ENCODE results near the gene SLC41A3. TPM values are rescaled to one million over a fixed set of nuclear protein-coding genes. Genes with fewer than 3 reads are reported as not detected.
"Not testable (repeated sequence)": the region's sequence is repeated elsewhere in the genome, so short reads cannot be mapped to it uniquely, and the experiment has no call there.

The SLC41A3 gene
- total RNA-seq, 2 donors from 2014 or later, result 46.8 to 50.4 TPM

DNA sequence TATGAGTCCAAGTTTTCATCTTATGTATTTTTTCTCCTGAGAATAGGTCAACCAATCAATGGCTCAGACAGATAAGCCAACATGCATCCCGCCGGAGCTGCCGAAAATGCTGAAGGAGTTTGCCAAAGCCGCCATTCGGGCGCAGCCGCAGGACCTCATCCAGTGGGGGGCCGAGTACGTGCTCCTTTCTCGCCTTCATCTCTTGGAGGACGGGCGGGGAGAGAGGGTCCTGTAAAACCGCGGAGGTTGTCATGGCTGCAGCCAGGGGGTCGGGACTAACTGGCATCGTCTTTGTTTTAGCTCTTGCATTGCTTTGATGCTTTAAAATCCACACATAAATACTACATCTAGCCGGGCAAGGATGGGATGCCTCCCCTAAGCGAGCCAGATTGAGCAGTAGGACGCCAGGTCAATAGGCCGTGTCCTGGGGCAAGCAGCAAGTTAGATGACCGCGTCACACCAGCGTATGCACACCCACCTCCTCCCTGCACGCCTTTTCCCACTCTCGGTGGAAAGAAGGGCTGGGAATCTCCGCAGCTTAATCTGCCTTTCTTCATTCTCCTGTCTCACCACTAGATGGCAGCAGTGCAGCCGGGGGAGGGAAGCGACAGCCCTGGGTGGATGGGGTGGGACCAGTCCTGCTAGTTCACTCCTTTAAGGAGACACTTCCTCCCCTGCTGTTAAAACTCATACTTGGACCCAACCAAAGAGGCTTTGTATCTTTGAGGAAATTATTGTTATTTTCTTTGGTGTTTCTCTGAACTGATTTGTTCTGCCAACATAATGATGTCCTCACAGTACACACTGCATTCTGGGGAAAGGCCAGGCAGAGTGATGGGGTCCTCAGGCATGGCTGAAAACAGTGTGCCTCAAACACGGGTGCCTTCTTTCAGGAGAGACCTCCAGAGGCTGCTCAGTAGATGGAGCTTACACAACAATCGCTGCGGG, 111.7 kb downstream of the SLC41A3 start:
- H3K4me3 ChIP-seq (ENCODE audit: low read length), result peak overlapping the region; percentile 76
- not testable (repeated sequence) for H3K36me3 ChIP-seq (ENCODE audit: control insufficient read depth, insufficient read depth, low read length); H3K9me3 ChIP-seq (ENCODE audit: control insufficient read depth, low read length); H3K9me3 Mint-ChIP-seq; H3K4me1 ChIP-seq (ENCODE audit: control insufficient read depth, insufficient read depth, low read length); H3K27ac Mint-ChIP-seq; H3K4me1 Mint-ChIP-seq; H3K9ac ChIP-seq (ENCODE audit: extremely low read depth, low read length, poor library complexity, severe bottlenecking); H3K27ac ChIP-seq (ENCODE audit: low read depth, low read length); H3K36me3 Mint-ChIP-seq (ENCODE audit: low read depth)
- TF ChIP-seq, protein P1, sequence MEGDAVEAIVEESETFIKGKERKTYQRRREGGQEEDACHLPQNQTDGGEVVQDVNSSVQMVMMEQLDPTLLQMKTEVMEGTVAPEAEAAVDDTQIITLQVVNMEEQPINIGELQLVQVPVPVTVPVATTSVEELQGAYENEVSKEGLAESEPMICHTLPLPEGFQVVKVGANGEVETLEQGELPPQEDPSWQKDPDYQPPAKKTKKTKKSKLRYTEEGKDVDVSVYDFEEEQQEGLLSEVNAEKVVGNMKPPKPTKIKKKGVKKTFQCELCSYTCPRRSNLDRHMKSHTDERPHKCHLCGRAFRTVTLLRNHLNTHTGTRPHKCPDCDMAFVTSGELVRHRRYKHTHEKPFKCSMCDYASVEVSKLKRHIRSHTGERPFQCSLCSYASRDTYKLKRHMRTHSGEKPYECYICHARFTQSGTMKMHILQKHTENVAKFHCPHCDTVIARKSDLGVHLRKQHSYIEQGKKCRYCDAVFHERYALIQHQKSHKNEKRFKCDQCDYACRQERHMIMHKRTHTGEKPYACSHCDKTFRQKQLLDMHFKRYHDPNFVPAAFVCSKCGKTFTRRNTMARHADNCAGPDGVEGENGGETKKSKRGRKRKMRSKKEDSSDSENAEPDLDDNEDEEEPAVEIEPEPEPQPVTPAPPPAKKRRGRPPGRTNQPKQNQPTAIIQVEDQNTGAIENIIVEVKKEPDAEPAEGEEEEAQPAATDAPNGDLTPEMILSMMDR (conservative IDR thresholded peaks at IDR 0.05), result peak; percentile 84
- peaks cover 43% of the 10 kb centered on the region for H3K27me3 ChIP-seq (ENCODE audit: control insufficient read depth, insufficient read depth, low read length, poor library complexity, severe bottlenecking)
- Mint-ChIP-seq H3K4me3 (peak overlapping the region; percentile 47), H3K27me3 (ENCODE audit: insufficient read depth) (peaks cover 48% of the 10 kb centered on the region)
- DNase-seq, result peak; percentile 67
- WGBS, 2 experiments (ENCODE audit: insufficient coverage in 1 of 2, insufficient read length in 1 of 2), result 6 to 8% methylated on average over 8 to 26 of the region's 31 CpGs

DNA sequence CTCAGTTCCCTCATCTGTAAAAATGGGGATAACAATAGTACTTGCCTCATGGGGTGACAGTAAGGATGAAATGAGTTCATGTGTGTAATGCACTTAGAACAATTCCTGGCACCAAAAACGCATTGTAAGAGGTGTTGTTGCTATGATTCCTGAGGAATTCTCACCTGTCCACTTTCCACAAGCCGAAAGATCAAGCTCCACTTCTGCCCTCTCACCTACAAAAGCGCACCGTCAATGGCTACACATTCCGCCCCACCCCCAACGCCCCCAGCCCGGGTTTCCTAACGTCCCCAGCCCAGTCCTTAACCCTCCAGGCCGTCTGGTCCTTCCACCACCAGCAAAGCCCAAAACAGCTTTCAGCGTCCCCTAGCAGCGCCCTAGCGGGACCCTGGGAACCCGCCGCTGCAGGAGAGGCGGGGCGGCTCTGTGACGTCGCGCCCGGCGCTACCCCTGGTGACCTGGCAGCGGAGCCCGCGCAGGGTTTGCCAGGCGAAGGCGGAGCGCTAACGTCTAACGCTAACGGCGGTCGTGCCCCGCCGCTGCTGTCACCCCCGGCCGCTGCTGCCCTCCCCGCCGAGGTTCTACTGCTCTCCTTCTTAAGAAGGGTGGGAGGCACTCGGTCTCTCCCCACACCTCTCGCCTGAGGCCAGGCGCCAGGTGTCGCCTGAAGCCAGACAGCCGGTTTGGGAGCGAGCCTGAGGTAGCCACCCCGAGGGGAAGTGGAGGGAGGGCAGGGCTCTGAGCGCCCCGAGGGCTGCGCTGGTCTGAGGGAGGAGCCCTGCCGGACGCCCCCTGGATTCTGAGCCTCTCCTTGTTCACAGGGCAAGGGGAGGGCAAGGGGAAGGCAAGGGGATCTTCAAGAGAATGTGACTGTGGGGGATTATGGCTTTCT, 115.0 kb downstream of the SLC41A3 start, which contains the start of gene ROPN1B:
ROPN1B (plus strand) TSS at position 478 of the 892 bp plus-strand sequence. CDS start 2,877 bp downstream, outside the sequence.
- H3K4me3 Mint-ChIP-seq; H3K36me3 Mint-ChIP-seq (ENCODE audit: low read depth); H3K36me3 ChIP-seq (ENCODE audit: control insufficient read depth, insufficient read depth, low read length); H3K9me3 Mint-ChIP-seq; H3K27ac Mint-ChIP-seq; H3K27ac ChIP-seq (ENCODE audit: low read depth, low read length); H3K9ac ChIP-seq (ENCODE audit: extremely low read depth, low read length, poor library complexity, severe bottlenecking); H3K4me1 ChIP-seq (ENCODE audit: control insufficient read depth, insufficient read depth, low read length); H3K4me3 ChIP-seq (ENCODE audit: low read length); H3K9me3 ChIP-seq (ENCODE audit: control insufficient read depth, low read length); DNase-seq; H3K4me1 Mint-ChIP-seq: not testable (repeated sequence)
- peaks cover 70% of the 10 kb centered on the region for H3K27me3 ChIP-seq (ENCODE audit: control insufficient read depth, insufficient read depth, low read length, poor library complexity, severe bottlenecking)
- WGBS, 2 experiments (ENCODE audit: insufficient coverage in 1 of 2, insufficient read length in 1 of 2), result 20 to 40% methylated on average over 1 of the region's 50 CpGs
- H3K27me3 Mint-ChIP-seq (ENCODE audit: insufficient read depth), result peaks cover 37% of the 10 kb centered on the region

DNA sequence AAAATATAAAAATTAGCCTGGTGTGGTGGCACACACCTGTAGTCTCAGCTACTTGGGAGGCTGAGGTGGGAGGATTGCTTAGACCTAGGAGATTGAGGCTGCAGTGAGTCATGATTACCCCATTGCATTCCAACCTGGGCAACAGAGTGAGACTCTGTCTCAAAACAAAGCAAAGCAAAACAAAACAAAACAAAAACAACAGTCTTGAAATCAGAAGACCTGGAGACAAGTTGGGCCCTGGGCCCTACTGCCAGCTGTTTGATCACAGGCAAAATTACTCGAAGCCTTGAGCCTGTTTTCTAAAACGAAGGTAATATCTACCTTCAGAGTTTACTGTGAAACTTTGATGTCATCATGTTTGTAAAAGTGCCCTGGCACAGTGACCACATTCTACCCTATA, 115.8 kb downstream of the SLC41A3 start:
- not testable (repeated sequence) for H3K4me3 Mint-ChIP-seq; H3K4me1 Mint-ChIP-seq; DNase-seq; H3K27ac ChIP-seq (ENCODE audit: low read depth, low read length); H3K27ac Mint-ChIP-seq; H3K36me3 Mint-ChIP-seq (ENCODE audit: low read depth); H3K4me3 ChIP-seq (ENCODE audit: low read length); H3K36me3 ChIP-seq (ENCODE audit: control insufficient read depth, insufficient read depth, low read length); H3K9ac ChIP-seq (ENCODE audit: extremely low read depth, low read length, poor library complexity, severe bottlenecking); H3K9me3 Mint-ChIP-seq; H3K9me3 ChIP-seq (ENCODE audit: control insufficient read depth, low read length); H3K4me1 ChIP-seq (ENCODE audit: control insufficient read depth, insufficient read depth, low read length)
- H3K27me3 Mint-ChIP-seq (ENCODE audit: insufficient read depth), result peaks cover 36% of the 10 kb centered on the region
- peaks cover 78% of the 10 kb centered on the region for H3K27me3 ChIP-seq (ENCODE audit: control insufficient read depth, insufficient read depth, low read length, poor library complexity, severe bottlenecking)
- WGBS, 2 experiments (ENCODE audit: insufficient coverage in 1 of 2, insufficient read length in 1 of 2), result 89 to 100% methylated on average over 1 to 2 of the region's 2 CpGs

DNA sequence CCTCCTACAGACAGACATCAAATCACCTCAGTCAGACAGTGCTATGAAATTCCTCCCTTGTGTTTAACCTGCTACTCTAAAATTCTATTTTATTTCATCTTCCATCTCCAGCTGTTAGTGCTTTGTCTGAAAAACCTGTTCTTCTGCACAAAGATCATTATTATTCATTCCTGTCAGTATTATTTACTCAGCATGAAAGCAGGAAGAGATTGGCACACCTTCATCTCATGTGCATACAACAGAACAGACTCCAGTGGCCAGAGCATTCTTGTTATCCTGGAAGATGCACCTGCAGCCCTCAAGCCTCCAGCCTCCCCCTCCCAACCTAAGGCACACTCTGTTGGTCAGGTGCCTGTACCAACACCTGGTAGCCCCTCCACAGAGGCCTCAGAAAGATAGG, 116.8 kb downstream of the SLC41A3 start:
- no peak overlapping the region for H3K4me3 Mint-ChIP-seq
- TF ChIP-seq, protein P1 (conservative IDR thresholded peaks at IDR 0.05), result no peak
- no peak overlapping the region for H3K9ac ChIP-seq (ENCODE audit: extremely low read depth, low read length, poor library complexity, severe bottlenecking)
- H3K4me1 ChIP-seq (ENCODE audit: control insufficient read depth, insufficient read depth, low read length), result no peaks in the 10 kb centered on the region
- H3K27ac Mint-ChIP-seq, result no peak overlapping the region
- no peaks in the 10 kb centered on the region for H3K9me3 ChIP-seq (ENCODE audit: control insufficient read depth, low read length)
- no peak overlapping the region for H3K27ac ChIP-seq (ENCODE audit: low read depth, low read length)
- peaks cover 82% of the 10 kb centered on the region for H3K27me3 ChIP-seq (ENCODE audit: control insufficient read depth, insufficient read depth, low read length, poor library complexity, severe bottlenecking)
- H3K27me3 Mint-ChIP-seq (ENCODE audit: insufficient read depth), result peaks cover 31% of the 10 kb centered on the region
- H3K4me3 ChIP-seq (ENCODE audit: low read length), result no peak overlapping the region
- no peaks in the 10 kb centered on the region for H3K4me1 Mint-ChIP-seq
- H3K9me3 Mint-ChIP-seq, result peaks cover 3% of the 10 kb centered on the region
- no peaks in the 10 kb centered on the region for H3K36me3 Mint-ChIP-seq (ENCODE audit: low read depth)
- no peaks in the 10 kb centered on the region for H3K36me3 ChIP-seq (ENCODE audit: control insufficient read depth, insufficient read depth, low read length)
- no peak for DNase-seq
